Middle frontal gyrus (tissue), 1 donor: ENCODE data around the gene TOB1.

Experiments
- DNase-seq: peaks from one replicate; pipeline ENCODE4 v3.0.0-alpha.2; 2015; ENCODE audit warnings: low spot score; ENCODE audit errors: extremely low spot score

The TOB1 gene

DNA sequence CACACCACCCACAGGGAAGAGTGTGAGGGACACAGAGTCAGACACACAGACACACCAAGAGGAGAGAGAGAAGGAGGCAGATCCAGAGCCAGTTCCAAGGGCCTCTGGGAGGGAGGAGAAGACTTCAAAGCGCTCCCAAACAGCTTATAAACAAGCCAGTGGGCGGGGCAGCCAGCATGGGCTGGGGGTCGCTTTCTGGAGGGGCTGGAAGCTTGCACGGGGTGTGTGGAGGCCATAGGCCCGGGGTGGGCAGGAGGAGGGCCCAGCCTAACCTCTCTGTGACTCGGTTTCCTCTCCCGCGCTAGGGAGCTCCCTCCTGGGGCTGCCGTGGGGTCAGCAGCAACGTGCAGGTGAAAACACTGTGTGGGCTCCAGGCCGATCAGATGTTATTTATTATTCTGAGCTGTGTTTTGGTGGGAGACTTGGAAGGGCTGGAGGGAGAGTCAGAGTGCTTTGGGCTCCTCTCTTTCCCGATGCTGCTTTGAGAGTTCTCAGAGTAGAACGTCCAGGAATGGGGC is 33.2 kb downstream of the TOB1 start:
- no peak for DNase-seq

DNA sequence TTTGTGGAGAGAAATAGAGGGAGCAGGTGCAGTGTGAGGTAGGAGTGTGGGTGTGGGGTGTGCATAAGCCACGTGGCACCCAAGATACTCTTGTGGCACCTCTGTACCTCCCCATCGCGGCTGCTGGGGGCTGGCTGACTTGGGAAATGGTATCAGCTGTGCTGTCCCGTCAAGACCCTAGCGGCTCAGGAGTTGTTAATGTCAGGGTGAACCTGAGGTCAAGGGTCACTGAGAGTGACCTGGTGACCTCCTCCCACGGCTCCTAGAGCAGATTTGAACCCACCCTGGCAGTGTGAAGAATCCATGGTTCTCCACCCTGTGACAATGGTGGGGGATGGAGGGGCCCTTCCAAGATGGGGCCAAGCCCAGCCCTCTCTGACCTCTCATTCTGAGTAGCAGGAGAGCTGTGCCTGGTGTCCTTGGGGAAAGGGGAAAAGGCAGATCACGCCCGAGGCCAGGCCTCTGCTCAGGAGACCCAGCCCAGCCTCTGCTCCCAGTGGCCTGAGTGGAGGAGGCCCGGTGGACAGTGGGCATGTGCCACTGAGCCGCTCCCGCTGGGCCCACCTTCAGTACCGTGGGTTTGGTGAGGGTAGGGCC is 33.8 kb downstream of the TOB1 start:
- DNase-seq, result no peak

DNA sequence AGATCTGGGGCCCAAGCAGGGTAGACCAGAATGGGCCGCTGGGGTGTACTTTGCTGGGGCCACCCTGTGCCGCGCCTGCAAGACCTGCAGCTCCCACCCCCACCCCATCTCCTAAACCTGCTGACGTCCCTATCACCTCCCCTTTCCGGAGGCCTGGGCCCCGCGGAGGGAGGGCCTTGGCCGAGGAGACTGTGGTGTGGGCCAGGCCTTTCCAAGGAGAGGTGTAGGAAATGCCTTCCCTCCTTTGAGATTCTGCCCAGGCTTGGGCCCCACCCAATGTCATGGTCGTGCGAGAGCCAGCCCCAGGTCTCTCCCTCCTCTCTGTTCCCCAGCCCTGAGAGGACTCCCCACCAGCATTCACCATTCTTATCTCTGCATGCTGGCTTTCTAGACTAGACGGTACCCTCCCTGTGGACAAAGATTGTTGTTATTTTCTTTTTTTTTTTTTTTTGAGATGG is 34.7 kb downstream of the TOB1 start:
- DNase-seq, result no peak

DNA sequence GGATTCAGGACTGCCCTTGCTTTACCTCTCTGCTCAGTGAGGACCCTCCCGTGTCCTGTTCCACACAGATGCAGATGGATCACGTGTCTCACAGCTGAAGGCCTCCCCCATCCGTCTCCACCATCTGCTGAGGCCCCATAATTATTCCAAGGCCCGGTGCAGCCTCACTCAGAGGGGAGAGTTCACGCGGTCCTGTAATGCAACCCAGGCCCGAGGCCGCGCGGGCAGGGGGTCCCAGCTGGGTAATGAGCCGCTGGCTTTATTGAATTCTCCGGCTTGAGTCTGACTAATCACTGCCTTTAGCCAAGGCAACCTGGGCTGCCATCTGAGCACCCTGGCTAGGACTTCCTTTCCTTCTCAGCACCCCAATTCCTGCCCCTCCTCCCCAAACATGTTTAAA is 35.2 kb downstream of the TOB1 start:
- no peak for DNase-seq

DNA sequence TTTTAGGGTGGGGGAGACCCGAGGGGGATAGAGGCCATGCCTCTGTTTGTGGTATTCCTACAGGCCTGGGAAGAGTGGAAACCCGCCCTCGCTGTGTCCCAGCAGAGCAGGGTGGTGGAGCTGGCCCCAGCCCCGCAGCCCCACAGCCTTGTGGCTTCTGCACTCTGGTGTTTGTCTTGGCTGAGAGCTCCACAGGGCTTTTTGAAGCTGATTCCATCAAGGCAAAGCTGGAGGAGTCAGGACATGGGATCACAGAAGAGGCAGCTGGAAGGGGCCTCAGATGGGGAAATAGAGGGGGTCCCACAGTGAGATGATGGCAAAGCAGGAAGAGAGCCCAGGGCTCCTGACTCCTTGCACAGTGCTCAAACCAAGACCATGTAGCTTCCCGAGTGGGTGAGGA is 35.8 kb downstream of the TOB1 start:
- DNase-seq, result no peak

DNA sequence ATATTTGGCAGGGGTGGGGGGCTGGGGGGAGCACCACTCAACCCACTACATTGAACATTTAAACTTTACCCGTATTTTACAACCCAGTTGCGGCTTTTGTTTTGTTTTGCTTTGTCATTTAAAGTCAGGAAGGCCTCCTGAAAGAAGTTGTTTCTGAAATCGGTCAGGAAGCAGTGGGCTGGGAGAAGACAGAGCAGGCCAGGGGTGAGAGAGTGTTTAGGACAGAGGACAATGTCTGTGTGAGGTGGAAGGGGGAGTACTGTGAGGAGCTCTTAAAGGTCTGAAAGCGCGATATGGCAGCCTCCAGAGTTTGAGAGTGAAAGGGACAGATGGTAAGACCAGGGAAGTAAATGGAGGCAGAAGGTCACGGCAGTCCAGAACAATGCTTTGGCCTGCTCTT is 36.8 kb downstream of the TOB1 start:
- DNase-seq, result no peak

DNA sequence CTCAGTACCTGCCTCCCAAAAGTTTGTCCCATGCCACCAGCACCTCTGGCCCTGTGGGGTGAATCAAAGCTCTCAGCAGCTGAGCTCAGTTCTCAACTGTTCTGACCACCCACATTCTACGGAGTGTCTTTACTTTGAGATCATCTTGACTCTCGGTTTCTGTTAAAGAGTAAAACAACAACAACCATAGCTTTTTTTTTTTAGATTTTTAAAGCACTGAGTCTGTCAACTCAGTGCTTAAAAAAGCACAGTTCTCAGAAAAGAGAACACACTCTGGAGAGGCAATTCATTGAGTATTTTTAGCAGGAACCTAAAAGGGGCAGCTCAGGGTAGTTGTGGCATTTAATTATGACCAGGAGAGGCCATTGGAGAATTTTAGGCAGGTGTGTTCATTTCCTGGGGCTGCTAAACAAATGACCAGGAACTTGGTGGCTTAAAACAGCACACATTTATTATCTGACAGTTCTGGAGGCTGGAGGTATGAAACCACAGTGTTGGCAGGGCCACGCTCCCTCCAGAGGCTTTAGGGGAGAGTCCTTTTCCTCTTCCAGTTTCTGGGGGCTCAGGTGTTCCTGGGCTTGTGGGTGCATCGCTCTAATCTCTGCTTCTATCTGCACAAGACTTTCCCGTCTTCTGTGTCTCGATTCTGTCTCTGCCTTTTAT is 37.5 kb downstream of the TOB1 start:
- no peak for DNase-seq

DNA sequence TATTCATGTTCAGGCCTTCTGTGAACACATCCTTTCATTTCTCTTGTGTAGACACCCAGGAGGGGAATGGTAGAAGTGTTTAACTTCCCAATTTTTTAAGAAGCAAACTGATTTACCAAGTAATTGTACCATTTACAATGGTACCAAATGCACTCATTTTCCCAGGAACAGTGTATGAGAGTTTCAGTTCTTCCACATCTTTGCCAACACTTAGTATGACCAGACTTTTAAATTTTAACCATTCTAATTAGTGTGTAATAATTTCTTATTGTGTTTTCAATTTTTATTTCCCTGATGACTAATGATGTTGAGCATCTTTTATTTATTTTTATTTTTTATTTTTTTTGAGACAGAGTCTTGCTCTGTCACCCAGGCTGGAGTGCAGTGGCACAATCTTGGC is 41.0 kb downstream of the TOB1 start:
- DNase-seq, result no peak

DNA sequence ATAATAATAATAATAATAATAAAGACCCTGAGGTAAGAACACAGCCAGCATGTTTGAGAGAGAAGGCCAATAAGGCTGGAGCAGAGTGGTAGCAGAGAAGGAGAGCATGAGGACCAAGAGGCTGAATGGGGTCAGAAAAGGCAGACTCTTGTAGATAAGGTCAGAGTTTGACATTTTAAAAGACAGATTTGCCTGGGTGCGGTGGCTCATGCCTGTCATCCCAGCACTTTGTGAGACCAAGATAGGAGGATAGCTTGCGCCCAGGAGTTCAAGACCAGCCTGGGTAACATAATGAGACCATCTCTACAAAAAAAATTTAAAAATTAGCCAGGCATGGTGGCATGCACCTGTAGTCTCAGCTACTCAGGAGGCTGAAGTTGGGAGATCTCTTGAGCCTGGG is 41.7 kb downstream of the TOB1 start:
- no peak for DNase-seq

DNA sequence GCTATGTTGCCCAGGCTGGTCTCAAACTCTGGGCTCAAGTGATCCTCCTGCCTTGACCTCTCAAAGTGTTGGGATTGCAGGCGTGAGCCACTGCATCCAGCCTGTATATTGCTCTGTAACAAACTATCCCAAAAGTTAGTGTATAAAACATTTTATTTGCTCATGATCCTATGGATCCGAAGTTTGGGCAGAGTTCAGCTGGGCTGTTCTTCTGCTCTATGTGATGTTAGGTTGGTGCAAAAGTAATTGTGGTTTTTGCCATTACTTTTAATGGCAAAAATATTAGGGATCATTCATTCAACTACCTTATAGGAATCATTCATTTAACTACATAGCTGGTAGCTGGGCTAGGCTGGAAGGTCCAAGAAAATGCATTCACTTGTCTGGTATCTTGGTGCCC is 43.6 kb downstream of the TOB1 start:
- DNase-seq, result no peak

DNA sequence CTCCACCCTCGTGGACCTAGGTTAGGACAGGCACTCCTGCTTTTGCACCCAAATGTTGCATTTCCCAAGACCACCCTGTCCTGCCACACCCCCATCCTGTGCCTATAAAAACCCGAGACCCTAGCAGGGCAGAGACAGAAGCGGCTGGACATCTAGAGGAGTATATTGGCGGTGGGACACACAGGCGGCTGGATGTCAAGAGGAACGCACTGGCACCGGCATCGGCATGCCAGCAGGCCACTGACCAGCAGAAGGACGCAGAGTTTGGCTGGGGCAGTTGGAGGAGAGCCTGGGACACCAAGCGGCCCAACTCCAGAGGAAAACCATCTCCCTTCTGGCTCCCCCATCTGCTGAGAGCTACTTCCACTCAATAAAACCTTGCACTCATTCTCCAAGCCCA is 45.5 kb downstream of the TOB1 start:
- DNase-seq, result no peak

DNA sequence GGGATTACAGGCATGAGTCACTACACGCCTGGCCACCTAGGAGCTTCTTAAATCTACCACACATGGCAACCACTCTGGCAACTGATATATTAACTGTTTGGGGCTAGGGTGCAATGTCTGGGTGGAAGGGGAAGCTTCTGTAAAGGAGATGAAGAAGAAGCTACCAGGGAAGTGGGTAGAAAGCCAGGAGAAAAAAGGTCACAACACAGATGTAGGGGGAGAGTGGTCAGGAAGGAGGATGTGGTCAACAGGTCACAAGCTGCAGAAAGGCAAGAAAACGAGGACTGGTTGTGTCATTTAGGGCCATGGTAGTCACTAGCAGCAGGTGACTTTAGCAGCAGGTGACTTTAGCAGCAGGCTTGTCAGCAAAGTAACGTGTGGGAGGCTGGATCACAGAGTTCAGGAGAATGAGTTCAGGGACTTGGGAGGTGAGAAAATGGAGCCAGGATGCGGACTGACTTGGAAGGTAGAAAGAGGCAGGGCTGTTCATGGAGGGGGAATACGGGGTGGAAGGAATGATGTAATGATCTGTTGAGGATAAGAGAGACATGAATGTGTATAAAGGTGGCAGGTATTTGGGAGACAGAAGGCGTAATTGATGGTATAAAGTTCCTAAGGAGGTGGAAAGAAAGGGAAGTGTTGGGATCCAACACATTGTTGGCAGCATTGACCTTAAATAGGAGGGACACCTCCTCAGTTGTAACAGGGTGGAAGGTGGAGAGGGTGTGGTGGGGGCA is 47.1 kb downstream of the TOB1 start:
- DNase-seq, result no peak

DNA sequence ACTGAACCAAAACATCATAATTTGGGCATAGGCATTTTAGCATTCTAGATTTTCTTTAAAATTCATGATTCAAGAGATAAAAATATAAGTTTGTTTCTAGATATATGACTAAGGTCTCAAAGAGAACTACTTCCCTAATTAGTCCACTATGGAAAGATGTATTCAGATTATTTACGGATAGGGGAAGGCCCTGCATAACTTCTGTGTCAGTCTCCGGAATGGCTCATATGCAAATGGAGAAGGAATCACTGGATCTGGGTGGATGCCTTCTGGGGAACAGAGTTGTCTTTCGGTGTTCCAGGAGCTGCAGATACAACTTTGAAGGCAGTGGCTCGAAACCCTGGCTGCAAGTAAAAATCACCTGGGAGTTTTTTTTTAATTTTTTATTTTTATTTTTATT is 47.9 kb downstream of the TOB1 start:
- no peak for DNase-seq

DNA sequence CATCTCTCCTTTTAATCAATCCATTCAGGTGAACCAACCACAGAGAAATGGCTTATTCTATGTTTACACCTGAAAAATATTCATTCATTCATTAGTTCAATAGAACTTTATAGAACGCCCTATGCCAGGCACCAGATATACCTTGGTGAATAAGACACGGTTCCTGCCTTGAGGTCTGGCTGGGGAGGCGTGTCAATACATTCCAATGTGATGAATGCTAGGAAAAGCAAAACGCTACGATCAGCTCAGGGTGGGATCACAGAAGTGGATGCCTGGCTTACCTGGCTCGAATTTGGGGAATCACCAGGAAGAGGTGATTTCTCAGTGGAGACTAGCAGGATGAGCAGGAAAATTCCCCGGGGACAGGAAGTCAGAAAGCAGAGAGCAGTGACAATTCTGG is 48.3 kb downstream of the TOB1 start:
- DNase-seq, result no peak

DNA sequence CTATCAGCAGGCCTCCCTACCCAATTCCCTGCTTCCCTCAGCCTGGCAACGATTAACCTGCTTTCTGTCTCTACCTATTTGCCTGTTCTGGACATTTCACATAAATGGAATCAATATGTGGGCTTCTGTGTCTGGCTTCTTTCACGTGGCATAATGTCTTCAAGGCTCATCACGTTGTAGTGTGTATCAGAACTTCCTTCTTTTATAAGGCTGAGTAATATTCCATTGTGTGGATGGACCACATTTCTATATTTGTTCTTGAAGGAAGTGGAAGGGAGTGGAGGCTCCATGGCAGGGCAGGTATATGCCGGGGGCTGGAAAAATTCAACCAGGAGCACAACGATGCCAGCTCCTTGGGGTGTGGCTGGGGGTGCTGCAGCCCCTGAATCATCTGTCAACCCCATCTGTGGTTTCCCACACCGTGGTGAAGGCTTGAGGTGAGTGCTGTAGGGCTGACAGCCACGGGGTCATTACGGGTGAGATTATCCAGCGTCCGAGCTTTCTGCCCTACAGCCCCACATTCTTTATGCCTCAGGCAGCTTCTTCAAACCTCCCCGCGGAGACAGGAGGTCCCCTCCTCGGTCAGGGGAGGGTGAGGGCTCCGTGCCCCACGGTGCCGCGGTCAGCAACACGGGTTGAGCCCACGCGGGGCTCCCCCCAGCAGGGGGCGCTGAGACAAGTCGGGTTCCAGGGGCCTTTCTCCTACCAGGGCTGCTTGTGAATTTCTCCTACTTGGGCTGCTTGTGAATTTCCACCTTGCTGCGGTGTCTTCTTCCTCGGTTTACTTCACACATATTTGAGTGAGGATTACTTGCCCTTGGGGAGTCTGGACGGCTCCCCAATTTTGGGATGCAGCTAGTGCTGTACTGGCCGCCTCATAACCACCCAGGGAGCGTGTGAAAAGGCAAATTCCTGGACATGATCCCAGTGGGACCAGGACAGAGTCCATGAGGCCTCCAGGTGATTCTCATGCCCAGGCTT is 49.1 kb downstream of the TOB1 start:
- no peak for DNase-seq

DNA sequence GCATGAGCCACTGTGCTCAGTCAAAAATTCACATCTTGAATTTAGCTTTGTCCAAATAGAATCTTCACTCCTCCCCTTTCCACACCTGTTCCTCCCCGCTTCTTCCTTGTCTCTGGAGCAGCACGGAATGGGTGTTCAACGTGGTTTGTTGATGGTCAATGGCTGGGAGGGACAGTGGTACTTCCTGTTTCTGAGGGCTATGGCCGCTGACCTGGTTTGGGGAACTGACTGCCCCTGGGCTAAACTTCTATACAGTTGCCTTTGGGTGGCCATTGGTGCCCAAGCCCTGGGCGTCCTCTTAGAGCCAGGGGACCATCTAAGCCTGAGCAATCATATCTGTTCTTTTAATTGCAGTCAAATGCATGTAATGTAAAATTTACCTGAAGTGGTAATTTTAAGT is 49.9 kb downstream of the TOB1 start:
- DNase-seq, result no peak

DNA sequence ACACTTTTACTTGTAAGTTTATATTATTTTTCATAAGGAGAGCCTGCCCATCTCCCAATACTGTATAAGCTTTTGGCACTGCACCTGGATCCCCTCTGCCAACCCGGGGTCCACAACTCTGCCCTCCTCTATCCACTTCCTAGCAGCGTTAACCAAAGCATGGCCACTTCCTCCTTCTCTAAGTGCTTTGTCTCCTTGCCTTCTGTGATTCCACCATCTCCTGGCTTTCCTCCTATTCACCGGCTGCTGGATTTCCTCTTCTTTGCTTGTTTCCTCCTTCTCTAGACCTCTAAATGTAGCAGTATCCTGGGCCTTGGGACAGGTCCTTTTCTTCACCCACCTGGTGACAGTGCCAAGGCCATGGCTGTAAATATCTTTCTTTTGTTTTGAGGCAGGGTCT is 50.8 kb downstream of the TOB1 start:
- no peak for DNase-seq

DNA sequence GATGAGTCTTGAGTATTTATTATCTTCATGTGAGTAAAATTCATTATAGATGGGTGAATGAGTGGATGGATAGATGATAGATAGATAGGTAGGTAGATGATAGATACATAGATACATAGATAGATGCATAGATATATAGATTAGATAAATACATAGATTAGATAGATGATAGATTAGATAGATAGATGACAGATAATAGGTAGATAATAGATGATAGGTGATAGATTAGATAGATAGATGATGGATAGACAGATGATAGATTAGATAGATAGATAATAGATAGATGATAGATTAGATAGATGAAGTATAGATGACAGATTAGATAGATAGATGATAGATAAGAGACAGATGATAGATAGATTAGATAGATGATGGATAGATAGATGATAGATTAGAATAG is 52.6 kb downstream of the TOB1 start:
- DNase-seq, result no peak
